RWPE1 (cell line): ENCODE data around the gene SOX9.

Experiments
- CTCF ChIA-PET: fragments of 350-600 bp; sonication (Branson Sonifier 250); formaldehyde crosslinking; extraction: SDS; loops from one replicate; lab custom pipeline; 2021; lab: Yijun Ruan, JAX
- POLR2A ChIA-PET: fragments of 400-600 bp; formaldehyde crosslinking; extraction: SDS; loops from one replicate; lab custom pipeline; 2020; ENCODE audit warnings: antibody characterized with exemption; ENCODE audit not compliant: low non-redundant PET; lab: Yijun Ruan, JAX
- DNase-seq: peaks from one replicate; pipeline ENCODE4 v3.0.0; 2012; ENCODE audit warnings: low spot score
- H3K27ac ChIP-seq: fragments of 450-650 bp; 2 replicates; pipeline ENCODE4 v1.5.1; 2017
- CTCF ChIP-seq: fragments of 450-650 bp; conservative IDR thresholded peaks from 2 replicates; pipeline ENCODE4 v1.5.1; 2017; ENCODE audit warnings: low read depth, mild to moderate bottlenecking

Gene SOX9

GRCh38 chr17:72151565-72152386, 31.0 kb downstream of the SOX9 start:
- no peak overlapping the region for H3K27ac ChIP-seq
- POLR2A ChIA-PET = no interaction called here
- peak; percentile 54 for DNase-seq
- no peak for TF ChIP-seq CTCF
- CTCF ChIA-PET = no interaction called here

DNA sequence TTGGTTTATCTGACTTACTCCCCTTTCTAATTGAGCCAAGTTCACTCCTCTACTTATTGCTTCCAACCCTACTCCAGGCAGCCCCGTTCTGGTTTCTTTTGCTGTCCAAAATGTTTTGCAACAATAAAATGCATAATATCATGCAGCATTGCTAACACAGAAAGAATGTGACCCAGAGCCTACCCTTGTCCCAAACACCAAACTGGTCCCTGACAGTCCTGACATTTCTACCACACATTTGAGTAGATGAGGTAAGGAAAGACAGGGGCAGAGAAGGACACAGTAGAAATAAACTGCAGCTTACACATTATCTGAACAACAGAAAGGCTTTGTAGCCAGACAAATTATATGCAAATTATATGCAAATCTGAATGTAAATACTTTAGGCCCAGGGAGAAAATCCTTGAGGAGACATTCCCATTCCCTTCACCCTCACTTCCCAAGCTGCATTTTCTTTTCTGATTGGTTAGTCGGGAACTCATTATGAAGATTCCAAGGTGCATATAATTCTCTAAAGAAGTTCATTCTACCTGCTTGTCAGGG, 31.6 kb downstream of the SOX9 start:
- ChIA-PET CTCF (no interaction called here), POLR2A (no interaction called here)

GRCh38 chr17:72158895-72159885, 38.4 kb downstream of the SOX9 start:
- no peak for TF ChIP-seq CTCF
- no peak overlapping the region for H3K27ac ChIP-seq
- POLR2A ChIA-PET = no interaction called here
- CTCF ChIA-PET = no interaction called here
- DNase-seq = no peak

More for the DNA sequence above, 31.6 kb downstream of the SOX9 start:
- no peak overlapping the region for H3K27ac ChIP-seq
- DNase-seq = peak; percentile 4
- no peak for TF ChIP-seq CTCF

DNA sequence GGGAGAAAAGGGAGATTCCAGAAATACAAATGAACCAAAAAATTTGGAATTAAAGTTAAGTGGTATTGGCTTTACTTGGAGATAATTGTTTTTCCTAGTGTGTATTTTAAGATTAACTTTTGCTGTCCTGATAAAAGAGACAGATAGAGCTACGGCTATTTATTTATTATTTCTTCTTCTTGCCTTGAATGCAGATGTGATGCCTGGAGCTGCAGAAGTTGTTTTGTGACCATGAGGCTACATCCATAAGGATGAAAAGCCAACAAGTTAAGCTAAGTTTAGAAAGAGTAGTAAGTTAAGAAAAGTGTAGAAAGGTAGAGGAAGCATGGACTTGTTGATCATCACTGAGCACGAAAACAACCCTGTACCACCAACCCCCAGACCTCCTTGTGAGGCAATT, 41.7 kb downstream of the SOX9 start:
- ChIA-PET CTCF (interaction anchor here (0.6 kb wide), 1 partner anchor 368 kb away, joined by 3 read pairs; no protein-coding TSS in a partner anchor), POLR2A (no interaction called here)
- TF ChIP-seq CTCF = no peak
- no peak for DNase-seq
- H3K27ac ChIP-seq = no peak overlapping the region

DNA sequence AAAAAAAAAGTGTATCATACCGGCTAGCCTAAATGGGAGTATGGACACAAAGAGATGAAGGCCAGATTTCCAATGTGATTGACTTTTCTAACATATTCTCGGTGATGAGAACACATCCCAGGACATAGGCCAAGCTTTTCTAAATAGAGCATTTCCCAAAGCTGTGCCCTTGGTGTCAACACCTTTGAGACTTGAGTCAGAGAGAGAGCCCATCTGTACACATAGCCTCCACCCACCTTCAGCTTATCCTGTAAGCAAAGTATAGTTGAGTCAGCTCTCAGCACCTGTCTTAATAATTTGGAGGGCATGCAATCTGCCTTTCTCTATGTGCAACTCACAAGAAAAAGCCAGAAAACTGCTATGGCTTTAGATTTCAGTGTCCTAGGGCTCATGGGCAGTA, 42.7 kb downstream of the SOX9 start:
- no peak for DNase-seq
- H3K27ac ChIP-seq = no peak overlapping the region
- CTCF ChIA-PET = interaction anchor here (0.6 kb wide), 2 partner anchors 176 to 367 kb away, joined by 3 to 4 read pairs; no protein-coding TSS in a partner anchor
- TF ChIP-seq CTCF = no peak
- POLR2A ChIA-PET = no interaction called here

GRCh38 chr17:72164158-72164739, 43.4 kb downstream of the SOX9 start:
- POLR2A ChIA-PET = no interaction called here
- DNase-seq = no peak
- CTCF ChIA-PET = no interaction called here

More at GRCh38 chr17:72164158-72164739, 43.4 kb downstream of the SOX9 start:
- no peak for TF ChIP-seq CTCF
- no peak overlapping the region for H3K27ac ChIP-seq
